ENCODE measurements around the gene SAMD3. TPM values are rescaled to one million over a fixed set of nuclear protein-coding genes. Genes with fewer than 3 reads are reported as not detected.

The SAMD3 gene
- total RNA-seq, 2 donors from 2014 or later: 41.3 to 44.8 TPM

DNA sequence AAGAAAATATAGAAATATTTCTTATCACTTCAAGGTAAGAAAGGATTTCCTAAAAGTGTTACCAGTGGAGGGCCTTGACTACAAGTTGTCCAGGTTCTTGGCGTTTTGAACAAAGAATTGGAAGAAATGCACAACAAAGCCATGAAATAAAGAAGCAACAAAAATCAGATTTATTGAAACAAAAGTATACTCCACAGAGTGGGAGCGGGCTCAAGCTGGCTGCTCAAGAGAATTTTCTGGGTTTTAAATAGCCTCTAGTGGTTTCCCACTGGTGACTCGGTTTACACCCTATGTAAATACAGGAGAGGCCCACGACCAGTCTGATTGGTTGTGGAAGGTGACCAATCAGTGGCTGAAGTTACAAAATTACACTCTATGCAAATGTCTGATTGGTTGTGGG is 64.2 kb downstream of the SAMD3 start:
- H3K36me3 ChIP-seq (ENCODE audit: control insufficient read depth, insufficient read depth, low read length): peaks cover 12% of the 10 kb centered on the region
- TF ChIP-seq, protein P1, sequence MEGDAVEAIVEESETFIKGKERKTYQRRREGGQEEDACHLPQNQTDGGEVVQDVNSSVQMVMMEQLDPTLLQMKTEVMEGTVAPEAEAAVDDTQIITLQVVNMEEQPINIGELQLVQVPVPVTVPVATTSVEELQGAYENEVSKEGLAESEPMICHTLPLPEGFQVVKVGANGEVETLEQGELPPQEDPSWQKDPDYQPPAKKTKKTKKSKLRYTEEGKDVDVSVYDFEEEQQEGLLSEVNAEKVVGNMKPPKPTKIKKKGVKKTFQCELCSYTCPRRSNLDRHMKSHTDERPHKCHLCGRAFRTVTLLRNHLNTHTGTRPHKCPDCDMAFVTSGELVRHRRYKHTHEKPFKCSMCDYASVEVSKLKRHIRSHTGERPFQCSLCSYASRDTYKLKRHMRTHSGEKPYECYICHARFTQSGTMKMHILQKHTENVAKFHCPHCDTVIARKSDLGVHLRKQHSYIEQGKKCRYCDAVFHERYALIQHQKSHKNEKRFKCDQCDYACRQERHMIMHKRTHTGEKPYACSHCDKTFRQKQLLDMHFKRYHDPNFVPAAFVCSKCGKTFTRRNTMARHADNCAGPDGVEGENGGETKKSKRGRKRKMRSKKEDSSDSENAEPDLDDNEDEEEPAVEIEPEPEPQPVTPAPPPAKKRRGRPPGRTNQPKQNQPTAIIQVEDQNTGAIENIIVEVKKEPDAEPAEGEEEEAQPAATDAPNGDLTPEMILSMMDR (conservative IDR thresholded peaks at IDR 0.05): no peak
- no peak for DNase-seq
- no peak overlapping the region for H3K27ac ChIP-seq (ENCODE audit: low read depth, low read length)
- Mint-ChIP-seq H3K4me3 (no peak overlapping the region), H3K36me3 (ENCODE audit: low read depth) (peaks cover 55% of the 10 kb centered on the region), H3K9me3 (peaks cover 16% of the 10 kb centered on the region), H3K27ac (no peak overlapping the region), H3K4me1 (no peaks in the 10 kb centered on the region), H3K27me3 (ENCODE audit: insufficient read depth) (no peaks in the 10 kb centered on the region)
- 93 to 100% methylated on average over 4 of the region's 4 CpGs for WGBS, 2 experiments (ENCODE audit: insufficient coverage in 1 of 2, insufficient read length in 1 of 2)
- H3K4me1 ChIP-seq (ENCODE audit: control insufficient read depth, insufficient read depth, low read length): no peaks in the 10 kb centered on the region
- peaks cover 8% of the 10 kb centered on the region for H3K9me3 ChIP-seq (ENCODE audit: control insufficient read depth, low read length)
- H3K27me3 ChIP-seq (ENCODE audit: control insufficient read depth, insufficient read depth, low read length, poor library complexity, severe bottlenecking): no peaks in the 10 kb centered on the region
- no peak overlapping the region for H3K4me3 ChIP-seq (ENCODE audit: low read length)
- H3K9ac ChIP-seq (ENCODE audit: extremely low read depth, low read length, poor library complexity, severe bottlenecking): no peak overlapping the region

DNA sequence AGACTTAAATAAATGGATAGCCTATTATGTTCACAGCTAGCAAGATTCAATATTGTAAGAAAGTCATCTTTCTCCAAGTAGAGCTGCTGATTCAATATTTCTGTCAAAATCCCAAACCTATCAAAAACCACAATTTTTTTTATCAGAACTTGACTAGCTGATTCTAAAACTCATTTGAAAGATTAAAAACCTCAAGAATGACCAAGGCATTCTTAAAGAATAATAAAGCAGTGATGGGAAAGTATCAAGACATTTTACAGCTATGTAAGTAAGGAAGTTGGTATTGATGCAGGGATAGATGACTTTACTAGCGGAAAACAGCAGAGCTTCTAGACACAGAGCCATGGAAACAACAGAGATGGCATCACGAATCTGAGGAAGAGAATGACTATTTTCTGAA is 64.7 kb downstream of the SAMD3 start:
- no peak overlapping the region for H3K9ac ChIP-seq (ENCODE audit: extremely low read depth, low read length, poor library complexity, severe bottlenecking)
- no peak overlapping the region for H3K4me3 ChIP-seq (ENCODE audit: low read length)
- peaks cover 8% of the 10 kb centered on the region for H3K9me3 ChIP-seq (ENCODE audit: control insufficient read depth, low read length)
- no peak overlapping the region for H3K27ac ChIP-seq (ENCODE audit: low read depth, low read length)
- DNase-seq: no peak
- 92 to 96% methylated on average over 2 of the region's 2 CpGs for WGBS, 2 experiments (ENCODE audit: insufficient coverage in 1 of 2, insufficient read length in 1 of 2)
- H3K36me3 Mint-ChIP-seq (ENCODE audit: low read depth): peaks cover 54% of the 10 kb centered on the region
- no peaks in the 10 kb centered on the region for H3K4me1 Mint-ChIP-seq
- peaks cover 16% of the 10 kb centered on the region for H3K9me3 Mint-ChIP-seq
- peaks cover under 1% of the 10 kb centered on the region for H3K4me1 ChIP-seq (ENCODE audit: control insufficient read depth, insufficient read depth, low read length)
- TF ChIP-seq, protein P1 (conservative IDR thresholded peaks at IDR 0.05): no peak
- H3K27me3 Mint-ChIP-seq (ENCODE audit: insufficient read depth): no peaks in the 10 kb centered on the region
- H3K36me3 ChIP-seq (ENCODE audit: control insufficient read depth, insufficient read depth, low read length): peaks cover 8% of the 10 kb centered on the region
- H3K27me3 ChIP-seq (ENCODE audit: control insufficient read depth, insufficient read depth, low read length, poor library complexity, severe bottlenecking): no peaks in the 10 kb centered on the region
- no peak overlapping the region for H3K27ac Mint-ChIP-seq
- H3K4me3 Mint-ChIP-seq: no peak overlapping the region

DNA sequence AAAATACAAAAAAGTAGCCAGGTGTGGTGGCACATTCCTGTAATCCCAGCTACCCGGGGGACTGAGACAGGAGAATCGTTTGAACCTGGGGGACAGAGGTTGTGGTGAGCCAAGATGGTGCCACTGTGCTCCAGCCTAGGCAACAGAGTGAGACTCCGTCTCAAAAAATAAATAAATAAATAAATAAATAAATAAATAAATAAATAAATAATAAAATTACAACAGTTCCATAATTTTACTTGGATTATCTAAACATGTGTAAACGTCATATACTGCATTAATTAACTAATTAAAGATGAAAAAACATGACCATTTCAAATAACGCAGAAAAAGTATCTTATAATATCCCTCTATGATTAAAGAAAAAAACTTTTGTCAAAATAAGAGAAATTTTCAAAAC is 65.8 kb downstream of the SAMD3 start:
- Mint-ChIP-seq H3K27me3 (ENCODE audit: insufficient read depth) (no peaks in the 10 kb centered on the region), H3K4me3 (no peak overlapping the region), H3K9me3 (peaks cover 16% of the 10 kb centered on the region), H3K4me1 (no peaks in the 10 kb centered on the region), H3K36me3 (ENCODE audit: low read depth) (peaks cover 60% of the 10 kb centered on the region), H3K27ac (no peak overlapping the region)
- H3K9me3 ChIP-seq (ENCODE audit: control insufficient read depth, low read length): peaks cover 8% of the 10 kb centered on the region
- peaks cover 8% of the 10 kb centered on the region for H3K36me3 ChIP-seq (ENCODE audit: control insufficient read depth, insufficient read depth, low read length)
- DNase-seq: no peak
- WGBS, 2 experiments (ENCODE audit: insufficient coverage in 1 of 2, insufficient read length in 1 of 2): 95 to 100% methylated on average over 1 to 4 of the region's 5 CpGs
- peaks cover 2% of the 10 kb centered on the region for H3K4me1 ChIP-seq (ENCODE audit: control insufficient read depth, insufficient read depth, low read length)
- H3K9ac ChIP-seq (ENCODE audit: extremely low read depth, low read length, poor library complexity, severe bottlenecking): no peak overlapping the region
- H3K27ac ChIP-seq (ENCODE audit: low read depth, low read length): no peak overlapping the region
- TF ChIP-seq, protein P1 (conservative IDR thresholded peaks at IDR 0.05): no peak
- H3K4me3 ChIP-seq (ENCODE audit: low read length): no peak overlapping the region
- H3K27me3 ChIP-seq (ENCODE audit: control insufficient read depth, insufficient read depth, low read length, poor library complexity, severe bottlenecking): no peaks in the 10 kb centered on the region

Measured in endodermal cell (in vitro differentiated cells).